ENCODE results near the gene FOSL2. TPM values are rescaled to one million over a fixed set of nuclear protein-coding genes. Genes with fewer than 3 reads are reported as not detected.

Gene FOSL2
- 129 and 179 TPM in 2 replicates for total RNA-seq

GRCh38 chr2:28392297-28393113 lies at the start of gene FOSL2:
FOSL2 (plus strand) TSS chr2:28392858; CDS start chr2:28393721, 863 bp downstream.

Other genes with a start within 250 kb of the FOSL2 start
- gene PLB1, start 103.2 kb downstream of the FOSL2 start, total RNA-seq, result 0.64 and 0.72 TPM in 2 replicates

All from tracheal epithelial cell (primary cell).